Astrocyte (in vitro differentiated cells and primary cell): ENCODE measurements around the gene MPHOSPH9.

Source experiments
- CTCF ChIP-seq: IDR thresholded peaks from 2 replicates; pipeline ENCODE4 v1.5.1; 2011; ENCODE audit warnings: low read depth, mild to moderate bottlenecking, inconsistent platforms, low read length, moderate library complexity; ENCODE audit not compliant: insufficient read depth
- EZH2 ChIP-seq: IDR thresholded peaks from 2 replicates; pipeline ENCODE4 v1.6.1; 2012; ENCODE audit warnings: mild to moderate bottlenecking, low read length, inconsistent platforms; ENCODE audit not compliant: insufficient read depth

- TF ChIP-seq CTCF (no peak), EZH2 (no peak)
These were observed 68.2 kb downstream of the MPHOSPH9 start for GRCh38 chr12:123164710-123165261.
